Keratinocyte (primary cell): ENCODE results near the gene WFDC10A.

Experiments used
- CTCF ChIP-seq, 3 experiments: IDR thresholded peaks in 1 of 3; conservative IDR thresholded peaks in 1 of 3; optimal IDR thresholded peaks in 1 of 3; 2 replicates in 2 of 3; 3 replicates in 1 of 3; pipeline versions ENCODE3 to v1.5.1; 2011; ENCODE audit warnings: low read length in 3 of 3, mild to moderate bottlenecking in 3 of 3, moderate library complexity in 2 of 3, control low read depth in 1 of 3, inconsistent platforms in 1 of 3; ENCODE audit not compliant: insufficient read depth in 2 of 3; ENCODE audit errors: extremely low read depth in 1 of 3
- EZH2 ChIP-seq: IDR thresholded peaks from one replicate; pipeline ENCODE4 v1.6.1; 2012; ENCODE audit warnings: inconsistent platforms, mild to moderate bottlenecking, low read length, moderate library complexity

GRCh38 chr20:45595235-45595634, 34.3 kb upstream of the WFDC10A start:
- TF ChIP-seq CTCF (optimal IDR thresholded peaks at IDR 0.05 in 1 of 3, IDR thresholded peaks at IDR 0.05 in 1 of 3, conservative IDR thresholded peaks at IDR 0.05 in 1 of 3; ENCODE audit: extremely low read depth in 1 of 3, insufficient read depth in 2 of 3, low read length in 3 of 3) (no peak), EZH2 (no peak)
